H1 (cell line): Measurements from ENCODE around the gene MYO7B. TPM values are rescaled to one million over a fixed set of nuclear protein-coding genes. Genes with fewer than 3 reads are reported as not detected.

ENCODE experiments used
- CEBPB ChIP-seq: IDR thresholded peaks from 2 replicates; pipeline ENCODE4 v1.6.1; 2012; ENCODE audit warnings: low read depth, low read length
- CTBP2 ChIP-seq: IDR thresholded peaks from 2 replicates; pipeline ENCODE4 v1.7.0; 2011; ENCODE audit warnings: borderline replicate concordance, mild to moderate bottlenecking, moderate library complexity, mixed read lengths, low read length; ENCODE audit not compliant: insufficient read depth, insufficient read length
- KDM5A ChIP-seq: fragments of 200-600 bp; IDR thresholded peaks from 2 replicates; pipeline ENCODE4 v1.7.1; 2012; ENCODE audit warnings: mild to moderate bottlenecking, low read length, inconsistent platforms, mixed read lengths
- RXRA ChIP-seq: IDR thresholded peaks from 2 replicates; pipeline ENCODE4 v1.6.1; 2011; ENCODE audit warnings: low read depth, mild to moderate bottlenecking, low read length, moderate library complexity; ENCODE audit not compliant: insufficient read depth
- SIX5 ChIP-seq: IDR thresholded peaks from 2 replicates; pipeline ENCODE4 v1.6.1; 2011; ENCODE audit warnings: mild to moderate bottlenecking, low read depth, low read length
- SUZ12 ChIP-seq: fragments of 200-600 bp; sonication (generic); IDR thresholded peaks from 2 replicates; pipeline ENCODE4 v1.6.1; 2012; ENCODE audit warnings: mild to moderate bottlenecking, inconsistent platforms, low read length, moderate library complexity, mixed read lengths
- ZNF274 ChIP-seq: IDR thresholded peaks from 2 replicates; pipeline ENCODE4 v1.7.0; 2012; ENCODE audit warnings: low read length, borderline replicate concordance; ENCODE audit errors: extremely low read depth
- polyA plus RNA-seq, 7 experiments: library from polyadenylated mRNA; depleted of rRNA in 3 of 7; stranded (reverse) in 5 of 7; unstranded in 2 of 7; fragments of >200 nt in 5 of 7; fragments of 200-250 nt in 2 of 7; gene quantifications; 1 replicate in 5 of 7; 2 replicates in 1 of 7; 4 replicates in 1 of 7; pipeline versions ENCODE4 v1.2.1 to v1.2.3, GENCODE V29; 2011 to 2013; ENCODE audit warnings: missing spikeins in 2 of 7, mixed read lengths in 2 of 7
- total RNA-seq: library from RNA; stranded (reverse); fragmentation: NEBNext Ultra II Directional; extraction: Animal tissue kit (Norgen Biotek cat#: 25700); gene quantifications from 2 replicates; pipeline ENCODE4 v1.2.1, GENCODE V29; 2021

Gene MYO7B
- total and polyA plus RNA-seq, 2 of the 8 experiments (the other 6 are each of a cell fraction or from before 2014, with no cell fraction given): not detected

DNA sequence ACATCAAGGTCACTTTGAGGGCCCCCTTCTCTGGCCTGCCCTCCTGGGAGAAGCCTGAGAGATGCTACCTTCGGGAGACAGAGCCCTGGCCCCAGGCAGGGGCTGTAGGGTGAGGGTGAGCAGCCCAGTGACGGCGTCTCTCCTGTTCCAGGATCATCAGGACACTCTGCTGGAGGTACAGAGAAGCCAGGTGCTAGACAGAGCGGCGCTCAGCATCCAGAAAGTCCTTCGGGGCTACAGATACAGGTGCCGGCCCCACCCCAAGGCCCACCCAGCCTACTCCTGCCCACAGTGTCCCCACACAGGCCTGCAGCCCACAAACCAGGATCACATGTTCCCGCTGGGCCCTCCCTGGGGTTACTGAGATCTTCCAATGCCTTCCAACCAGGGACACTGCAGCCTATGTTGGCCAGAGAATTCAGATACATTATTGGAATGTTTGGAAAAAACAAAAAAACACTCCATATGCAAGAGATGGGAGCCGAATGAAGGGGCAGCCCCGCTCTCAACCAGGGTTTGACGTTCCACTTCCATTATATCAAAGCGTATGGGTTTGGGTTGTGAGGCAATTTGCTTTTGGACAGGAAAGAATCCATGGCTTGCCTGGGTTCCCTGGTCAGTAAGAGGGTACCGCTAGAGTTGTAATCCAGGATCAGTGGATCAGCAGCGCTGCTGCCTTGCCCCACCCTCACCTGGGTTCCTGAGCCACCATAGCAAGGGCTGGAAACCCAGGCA is 61.0 kb downstream of the MYO7B start (continued):
- TF ChIP-seq SIX5 (no peak), CEBPB (no peak), SUZ12 (no peak), ZNF274 (no peak), CTBP2 (no peak), KDM5A (no peak), RXRA (no peak)
